ENCODE measurements around the gene LTBP2. TPM values are rescaled to one million over a fixed set of nuclear protein-coding genes. Genes with fewer than 3 reads are reported as not detected.

Gene LTBP2
- total RNA-seq, 1 experiment from 2014 or later, result 1.5 TPM

- Histone ChIP-seq H3K9me2 (ENCODE audit: insufficient read depth) (no peaks in the 10 kb centered on the region), H3K4me1 (ENCODE audit: control insufficient read depth in 1 of 2, insufficient read depth in 2 of 2, low read length in 2 of 2) (peaks cover 21 to 43% of the 10 kb centered on the region in 2 experiments), H3K9me3 (ENCODE audit: control insufficient read depth in 1 of 2, insufficient read depth in 1 of 2, low read depth in 1 of 2, low read length in 2 of 2) (no peaks in the 10 kb centered on the region), H2AFZ (ENCODE audit: low read depth, low read length, poor library complexity, severe bottlenecking) (no peak overlapping the region), H3K4me3 (replicated peaks in 1 of 2; ENCODE audit: low read depth in 1 of 2, low read length in 2 of 2) (no peak overlapping the region), H3K9ac (ENCODE audit: low read length) (no peak overlapping the region), H3K36me3 (ENCODE audit: control insufficient read depth in 1 of 2, insufficient read depth in 2 of 2, low read length in 2 of 2) (no peaks in the 10 kb centered on the region), H3K4me2 (ENCODE audit: low read length) (no peak overlapping the region), H3K79me2 (ENCODE audit: insufficient read depth, low read length) (no peaks in the 10 kb centered on the region), H3K27ac (ENCODE audit: low read depth, low read length) (no peak overlapping the region), H3K27me3 (ENCODE audit: insufficient read depth, low read length) (no peaks in the 10 kb centered on the region), H4K20me1 (ENCODE audit: insufficient read depth) (no peaks in the 10 kb centered on the region)
- TF ChIP-seq EZH2 (IDR thresholded peaks at IDR 0.05) (no peak), ATF3 (IDR thresholded peaks at IDR 0.05) (no peak), JUND (IDR thresholded peaks at IDR 0.05) (no peak), ZNF274 (IDR thresholded peaks at IDR 0.05; ENCODE audit: low read depth, low read length) (no peak), POLR2A (IDR thresholded peaks at IDR 0.05; ENCODE audit: borderline replicate concordance, extremely low read depth, insufficient read depth, insufficient read length) (no peak), SIN3A (IDR thresholded peaks at IDR 0.05; ENCODE audit: low read depth) (no peak), TCF7L2 (IDR thresholded peaks at IDR 0.05; ENCODE audit: borderline replicate concordance, extremely low read depth, insufficient read depth, insufficient read length) (no peak), ZFX (IDR thresholded peaks at IDR 0.05) (no peak), CTCF (IDR thresholded peaks at IDR 0.05 in 2 of 3, conservative IDR thresholded peaks at IDR 0.05 in 1 of 3; ENCODE audit: borderline replicate concordance in 1 of 3, insufficient read depth in 1 of 3, low read depth in 2 of 3, low read length in 2 of 3) (no peak), ELF1 (IDR thresholded peaks at IDR 0.05; ENCODE audit: borderline replicate concordance, low read depth) (no peak), CBX3 (IDR thresholded peaks at IDR 0.05; ENCODE audit: low read depth) (no peak), RAD21 (IDR thresholded peaks at IDR 0.05; ENCODE audit: low read depth) (no peak), FOSL1 (IDR thresholded peaks at IDR 0.05; ENCODE audit: low read depth) (no peak), EZH2phosphoT487 (IDR thresholded peaks at IDR 0.05; ENCODE audit: borderline replicate concordance) (no peak)
- no TSS peak for BruUV-seq (replicated peaks)
- CTCF ChIA-PET, result interaction anchor here (1.0 kb wide), 1 partner anchor 23 kb away, joined by 3 read pairs; no protein-coding TSS in a partner anchor
- ATAC-seq, result no peak
- POLR2A ChIA-PET, result no interaction called here
- RAD21 ChIA-PET (ENCODE audit: low non-redundant PET in 1 of 2, low total read pairs in 2 of 2, uncharacterized antibody in 2 of 2, unreplicated experiment in 2 of 2), result no interaction called here
- intact Hi-C loops (cut with micrococcal nuclease), result no loop called here
- DNase-seq (ENCODE audit: low read depth, low spot score), result no peak
Observed at GRCh38 chr14:74585406-74586335, 26.4 kb downstream of the LTBP2 start.
